ENCODE data around the gene DUSP28.

Gene DUSP28

DNA sequence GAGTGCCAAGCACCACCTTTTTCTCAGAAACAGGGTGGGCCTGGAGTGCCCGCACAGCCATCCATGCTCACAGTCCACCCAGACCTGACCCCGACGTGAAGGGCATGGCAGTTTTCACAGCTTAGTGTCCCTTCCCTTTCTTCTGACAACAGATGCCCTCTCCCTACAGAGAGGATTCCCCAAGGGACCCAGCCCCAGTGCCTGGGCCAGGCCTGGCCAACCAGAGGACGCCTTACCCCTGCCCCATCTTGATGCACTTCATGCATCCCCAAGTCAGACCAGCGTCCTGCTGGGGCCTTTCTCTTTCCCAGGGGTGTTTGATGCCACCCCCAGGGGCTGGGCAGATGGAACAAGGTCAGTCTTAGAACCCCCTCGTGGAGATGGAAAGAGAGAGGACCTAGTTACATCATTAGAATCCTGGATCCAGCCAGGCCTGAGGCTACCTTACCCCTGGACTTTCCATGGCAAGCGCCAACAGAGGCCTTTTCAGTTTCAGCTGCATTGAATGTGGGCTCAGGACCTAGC lies 6.1 kb upstream of the DUSP28 start:
- ChIA-PET CTCF (no interaction called here), POLR2A (interaction anchor here (1.3 kb wide), 1 partner anchor 32 kb away, joined by 3 read pairs; the partner anchor contains the start of gene CAPN10)
- no peak for DNase-seq (ENCODE audit: extremely low spot score)
- TF ChIP-seq SP1 (IDR thresholded peaks at IDR 0.05) (no peak), FOXK2 (IDR thresholded peaks at IDR 0.05) (no peak), FOXM1 (IDR thresholded peaks at IDR 0.05; ENCODE audit: borderline replicate concordance) (no peak), ZNF384 (IDR thresholded peaks at IDR 0.05) (no peak), BHLHE40 (IDR thresholded peaks at IDR 0.05; ENCODE audit: borderline replicate concordance) (no peak), FOXA1 (IDR thresholded peaks at IDR 0.05) (no peak), PKNOX1 (IDR thresholded peaks at IDR 0.05) (no peak), HDGF (IDR thresholded peaks at IDR 0.05; ENCODE audit: borderline replicate concordance) (no peak), ARNT (IDR thresholded peaks at IDR 0.05) (no peak), ELF4 (IDR thresholded peaks at IDR 0.05) (no peak), CTBP1 (IDR thresholded peaks at IDR 0.05; ENCODE audit: borderline replicate concordance) (no peak), TARDBP (IDR thresholded peaks at IDR 0.05) (no peak)

GRCh38 chr2:240554767-240555493 lies 5.2 kb upstream of the DUSP28 start:
- no peak for TF ChIP-seq CTBP1 (IDR thresholded peaks at IDR 0.05; ENCODE audit: borderline replicate concordance)
- TF ChIP-seq BHLHE40 (IDR thresholded peaks at IDR 0.05; ENCODE audit: borderline replicate concordance): no peak
- TF ChIP-seq FOXA1 (IDR thresholded peaks at IDR 0.05): no peak
- no peak for TF ChIP-seq FOXM1 (IDR thresholded peaks at IDR 0.05; ENCODE audit: borderline replicate concordance)
- TF ChIP-seq L3MBTL2 (conservative IDR thresholded peaks at IDR 0.05): no peak
- TF ChIP-seq ELF4 (IDR thresholded peaks at IDR 0.05): no peak
- no peak for TF ChIP-seq SUZ12 (IDR thresholded peaks at IDR 0.05)
- no peak for TF ChIP-seq SP1 (IDR thresholded peaks at IDR 0.05)
- TF ChIP-seq TARDBP (IDR thresholded peaks at IDR 0.05): no peak
- no peak for TF ChIP-seq ARNT (IDR thresholded peaks at IDR 0.05)
- no peak for TF ChIP-seq PKNOX1 (IDR thresholded peaks at IDR 0.05)
- TF ChIP-seq NFRKB (IDR thresholded peaks at IDR 0.05): no peak
- TF ChIP-seq ZNF384 (IDR thresholded peaks at IDR 0.05): no peak
- TF ChIP-seq FOXK2 (IDR thresholded peaks at IDR 0.05): no peak
- TF ChIP-seq LEF1 (IDR thresholded peaks at IDR 0.05; ENCODE audit: borderline replicate concordance): no peak
- POLR2A ChIA-PET: interaction anchor here (1.3 kb wide), 1 partner anchor 31 kb away, joined by 3 read pairs; the partner anchor contains the start of gene CAPN10
- DNase-seq (ENCODE audit: extremely low spot score): no peak
- CTCF ChIA-PET: no interaction called here

GRCh38 chr2:240555541-240556250 lies 4.5 kb upstream of the DUSP28 start:
- ChIA-PET POLR2A (interaction anchor here (1.3 kb wide), 1 partner anchor 31 kb away, joined by 3 read pairs; the partner anchor contains the start of gene CAPN10), CTCF (no interaction called here)
- no peak for DNase-seq (ENCODE audit: extremely low spot score)
- TF ChIP-seq HDGF (IDR thresholded peaks at IDR 0.05; ENCODE audit: borderline replicate concordance) (no peak), TARDBP (IDR thresholded peaks at IDR 0.05) (no peak), FOXK2 (IDR thresholded peaks at IDR 0.05) (no peak), FOXM1 (IDR thresholded peaks at IDR 0.05; ENCODE audit: borderline replicate concordance) (no peak), LEF1 (IDR thresholded peaks at IDR 0.05; ENCODE audit: borderline replicate concordance) (no peak), BHLHE40 (IDR thresholded peaks at IDR 0.05; ENCODE audit: borderline replicate concordance) (no peak), SP1 (IDR thresholded peaks at IDR 0.05) (no peak), PKNOX1 (IDR thresholded peaks at IDR 0.05) (no peak), ZNF384 (IDR thresholded peaks at IDR 0.05) (no peak), ELF4 (IDR thresholded peaks at IDR 0.05) (no peak), NFRKB (IDR thresholded peaks at IDR 0.05) (no peak), SUZ12 (IDR thresholded peaks at IDR 0.05) (no peak), L3MBTL2 (conservative IDR thresholded peaks at IDR 0.05) (no peak), CTBP1 (IDR thresholded peaks at IDR 0.05; ENCODE audit: borderline replicate concordance) (no peak), FOXA1 (IDR thresholded peaks at IDR 0.05) (no peak), ARNT (IDR thresholded peaks at IDR 0.05) (no peak)

- CTCF ChIA-PET: no interaction called here
- peak; percentile 50 for DNase-seq (ENCODE audit: extremely low spot score)
Measured at GRCh38 chr2:240556553-240557100, 3.5 kb upstream of the DUSP28 start.

GRCh38 chr2:240557101-240557751 lies 2.9 kb upstream of the DUSP28 start:
- TF ChIP-seq CTBP1 (IDR thresholded peaks at IDR 0.05; ENCODE audit: borderline replicate concordance) (no peak), ELF4 (IDR thresholded peaks at IDR 0.05) (no peak), FOXM1 (IDR thresholded peaks at IDR 0.05; ENCODE audit: borderline replicate concordance) (no peak)
- POLR2A ChIA-PET: no interaction called here
- CTCF ChIA-PET: no interaction called here
- DNase-seq (ENCODE audit: extremely low spot score): no peak

More at GRCh38 chr2:240556553-240557100, 3.5 kb upstream of the DUSP28 start:
- POLR2A ChIA-PET: no interaction called here
- TF ChIP-seq BHLHE40 (IDR thresholded peaks at IDR 0.05; ENCODE audit: borderline replicate concordance) (no peak), HDGF (IDR thresholded peaks at IDR 0.05; ENCODE audit: borderline replicate concordance) (no peak), SUZ12 (IDR thresholded peaks at IDR 0.05) (no peak), L3MBTL2 (conservative IDR thresholded peaks at IDR 0.05) (no peak), ELF4 (IDR thresholded peaks at IDR 0.05) (no peak), CTBP1 (IDR thresholded peaks at IDR 0.05; ENCODE audit: borderline replicate concordance) (no peak), ZNF384 (IDR thresholded peaks at IDR 0.05) (no peak), TARDBP (IDR thresholded peaks at IDR 0.05) (no peak)

All from HEK293T (cell line).